ENCODE measurements around the gene CCDC183. TPM values are rescaled to one million over a fixed set of nuclear protein-coding genes. Genes with fewer than 3 reads are reported as not detected.
"Not testable (repeated sequence)": the region's sequence is repeated elsewhere in the genome, so short reads cannot be mapped to it uniquely, and the experiment has no call there.

CCDC183 gene
- polyA plus RNA-seq, 3 donors = 0.54 to 2.1 TPM; not detected in 1

GRCh38 chr9:136799854-136800657 is 3.9 kb downstream of the CCDC183 start:
- H3K79me2 ChIP-seq (ENCODE audit: insufficient read depth, low read length) = no peaks in the 10 kb centered on the region
- peak overlapping the region; percentile 61 to 86 for H3K4me3 Mint-ChIP-seq
- peaks cover 34 to 66% of the 10 kb centered on the region in 2 donors for H3K27me3 ChIP-seq (ENCODE audit: control insufficient read depth in 2 of 2, insufficient read depth in 2 of 2, low read length in 2 of 2)
- H3K4me2 ChIP-seq (replicated peaks; ENCODE audit: extremely low read depth, low read length, poor library complexity, severe bottlenecking) = peak overlapping the region; percentile 79
- peaks cover 22% of the 10 kb centered on the region for H3K4me1 Mint-ChIP-seq
- intact Hi-C loops (cut with micrococcal nuclease) = loop anchor here in 1 of 2 donors (10.0 kb wide), 1 partner anchor 145 kb away; the partner anchor contains the start of genes C8G and FBXW5
- no peak overlapping the region for H3K27ac ChIP-seq (ENCODE audit: low read depth in 1 of 2, low read length in 2 of 2)
- peak; percentile 19 to 37 (median 32) for DNase-seq
- no peak overlapping the region for H2AFZ ChIP-seq (ENCODE audit: insufficient read depth, low read depth, low read length, poor library complexity, severe bottlenecking)
- H3K9ac ChIP-seq (ENCODE audit: insufficient read depth, low read length, poor library complexity, severe bottlenecking) = no peak overlapping the region
- H4K20me1 ChIP-seq (ENCODE audit: insufficient read depth, low read length) = peaks cover 7% of the 10 kb centered on the region
- H3K36me3 Mint-ChIP-seq = peaks cover 8 to 10% of the 10 kb centered on the region in 2 donors
- no peaks in the 10 kb centered on the region for H3K36me3 ChIP-seq (replicated peaks in 1 of 2; ENCODE audit: control insufficient read depth in 1 of 2, insufficient read depth in 2 of 2, low read length in 2 of 2)
- no peak overlapping the region for H3K27ac Mint-ChIP-seq
- H3K9me3 Mint-ChIP-seq = peaks cover 0 to 18% (median 3%) of the 10 kb centered on the region in 7 donors
- 0% methylated on average over 53 of the region's 63 CpGs for WGBS (ENCODE audit: insufficient coverage)
- H3K4me1 ChIP-seq (ENCODE audit: control insufficient read depth in 1 of 2, insufficient read depth in 2 of 2, low read length in 2 of 2) = peaks cover 18 to 26% of the 10 kb centered on the region in 2 donors
- no peaks in the 10 kb centered on the region for H3K9me3 ChIP-seq (replicated peaks in 1 of 2; ENCODE audit: control insufficient read depth in 1 of 2, insufficient read depth in 1 of 2, low read length in 2 of 2)
- TF ChIP-seq, protein P1, sequence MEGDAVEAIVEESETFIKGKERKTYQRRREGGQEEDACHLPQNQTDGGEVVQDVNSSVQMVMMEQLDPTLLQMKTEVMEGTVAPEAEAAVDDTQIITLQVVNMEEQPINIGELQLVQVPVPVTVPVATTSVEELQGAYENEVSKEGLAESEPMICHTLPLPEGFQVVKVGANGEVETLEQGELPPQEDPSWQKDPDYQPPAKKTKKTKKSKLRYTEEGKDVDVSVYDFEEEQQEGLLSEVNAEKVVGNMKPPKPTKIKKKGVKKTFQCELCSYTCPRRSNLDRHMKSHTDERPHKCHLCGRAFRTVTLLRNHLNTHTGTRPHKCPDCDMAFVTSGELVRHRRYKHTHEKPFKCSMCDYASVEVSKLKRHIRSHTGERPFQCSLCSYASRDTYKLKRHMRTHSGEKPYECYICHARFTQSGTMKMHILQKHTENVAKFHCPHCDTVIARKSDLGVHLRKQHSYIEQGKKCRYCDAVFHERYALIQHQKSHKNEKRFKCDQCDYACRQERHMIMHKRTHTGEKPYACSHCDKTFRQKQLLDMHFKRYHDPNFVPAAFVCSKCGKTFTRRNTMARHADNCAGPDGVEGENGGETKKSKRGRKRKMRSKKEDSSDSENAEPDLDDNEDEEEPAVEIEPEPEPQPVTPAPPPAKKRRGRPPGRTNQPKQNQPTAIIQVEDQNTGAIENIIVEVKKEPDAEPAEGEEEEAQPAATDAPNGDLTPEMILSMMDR (IDR thresholded peaks at IDR 0.05) = no peak
- peak overlapping the region; percentile 5 to 70 (median 33) for H3K4me3 ChIP-seq (replicated peaks in 1 of 3; ENCODE audit: low read depth in 2 of 3, low read length in 3 of 3)
- H3K27me3 Mint-ChIP-seq (ENCODE audit: low read depth in 3 of 3) = peaks cover 66 to 82% (median 72%) of the 10 kb centered on the region in 3 donors

GRCh38 chr9:136802321-136802720 is 6.2 kb downstream of the CCDC183 start:
- H2AFZ ChIP-seq (ENCODE audit: insufficient read depth, low read depth, low read length, poor library complexity, severe bottlenecking) = no peak overlapping the region
- H3K27ac Mint-ChIP-seq = no peak overlapping the region
- peaks cover 7% of the 10 kb centered on the region for H4K20me1 ChIP-seq (ENCODE audit: insufficient read depth, low read length)
- peaks cover 0 to 16% (median 2%) of the 10 kb centered on the region in 7 donors for H3K9me3 Mint-ChIP-seq
- H3K4me3 ChIP-seq (replicated peaks in 1 of 3; ENCODE audit: low read depth in 2 of 3, low read length in 3 of 3) = no peak overlapping the region
- no peaks in the 10 kb centered on the region for H3K79me2 ChIP-seq (ENCODE audit: insufficient read depth, low read length)
- H3K9me3 ChIP-seq (replicated peaks in 1 of 2; ENCODE audit: control insufficient read depth in 1 of 2, insufficient read depth in 1 of 2, low read length in 2 of 2) = no peaks in the 10 kb centered on the region
- intact Hi-C loops (cut with micrococcal nuclease) = loop anchor here in 1 of 2 donors (10.0 kb wide), 1 partner anchor 142 kb away; the partner anchor contains the start of genes C8G and FBXW5
- TF ChIP-seq, protein P1 (IDR thresholded peaks at IDR 0.05) = no peak
- H3K4me3 Mint-ChIP-seq = peak overlapping the region in 1 of 2 donors; percentile 86
- peaks cover 28% of the 10 kb centered on the region for H3K4me1 Mint-ChIP-seq
- H3K36me3 ChIP-seq (replicated peaks in 1 of 2; ENCODE audit: control insufficient read depth in 1 of 2, insufficient read depth in 2 of 2, low read length in 2 of 2) = no peaks in the 10 kb centered on the region
- H3K27me3 ChIP-seq (ENCODE audit: control insufficient read depth in 2 of 2, insufficient read depth in 2 of 2, low read length in 2 of 2) = peaks cover 34 to 48% of the 10 kb centered on the region in 2 donors
- DNase-seq = no peak
- H3K36me3 Mint-ChIP-seq = peaks cover 13 to 17% of the 10 kb centered on the region in 2 donors
- H3K27ac ChIP-seq (ENCODE audit: low read depth in 1 of 2, low read length in 2 of 2) = no peak overlapping the region
- H3K4me2 ChIP-seq (replicated peaks; ENCODE audit: extremely low read depth, low read length, poor library complexity, severe bottlenecking) = no peak overlapping the region
- peaks cover 48 to 60% (median 51%) of the 10 kb centered on the region in 3 donors for H3K27me3 Mint-ChIP-seq (ENCODE audit: low read depth in 3 of 3)
- WGBS (ENCODE audit: insufficient coverage) = 94% methylated on average over 4 of the region's 6 CpGs
- H3K9ac ChIP-seq (ENCODE audit: insufficient read depth, low read length, poor library complexity, severe bottlenecking) = no peak overlapping the region
- peaks cover 23 to 33% of the 10 kb centered on the region in 2 donors for H3K4me1 ChIP-seq (ENCODE audit: control insufficient read depth in 1 of 2, insufficient read depth in 2 of 2, low read length in 2 of 2)

- H3K79me2 ChIP-seq (ENCODE audit: insufficient read depth, low read length); H4K20me1 ChIP-seq (ENCODE audit: insufficient read depth, low read length); H3K9me3 ChIP-seq (replicated peaks in 1 of 2; ENCODE audit: control insufficient read depth in 1 of 2, insufficient read depth in 1 of 2, low read length in 2 of 2); H3K9ac ChIP-seq (ENCODE audit: insufficient read depth, low read length, poor library complexity, severe bottlenecking); H3K36me3 ChIP-seq (replicated peaks in 1 of 2; ENCODE audit: control insufficient read depth in 1 of 2, insufficient read depth in 2 of 2, low read length in 2 of 2); H3K27ac Mint-ChIP-seq; H2AFZ ChIP-seq (ENCODE audit: insufficient read depth, low read depth, low read length, poor library complexity, severe bottlenecking); DNase-seq; H3K4me2 ChIP-seq (replicated peaks; ENCODE audit: extremely low read depth, low read length, poor library complexity, severe bottlenecking); H3K4me3 Mint-ChIP-seq; H3K27ac ChIP-seq (ENCODE audit: low read depth in 1 of 2, low read length in 2 of 2); H3K4me3 ChIP-seq (replicated peaks in 1 of 3; ENCODE audit: low read depth in 2 of 3, low read length in 3 of 3): not testable (repeated sequence)
- Mint-ChIP-seq H3K4me1 (peaks cover 28% of the 10 kb centered on the region), H3K36me3 (peaks cover 13 to 17% of the 10 kb centered on the region in 2 donors), H3K9me3 (peaks cover 0 to 14% (median 1%) of the 10 kb centered on the region in 7 donors), H3K27me3 (ENCODE audit: low read depth in 3 of 3) (peaks cover 42 to 52% (median 43%) of the 10 kb centered on the region in 3 donors)
- Histone ChIP-seq H3K27me3 (ENCODE audit: control insufficient read depth in 2 of 2, insufficient read depth in 2 of 2, low read length in 2 of 2) (peaks cover 32 to 43% of the 10 kb centered on the region in 2 donors), H3K4me1 (ENCODE audit: control insufficient read depth in 1 of 2, insufficient read depth in 2 of 2, low read length in 2 of 2) (peaks cover 23 to 35% of the 10 kb centered on the region in 2 donors)
- intact Hi-C loops (cut with micrococcal nuclease) = loop anchor here in 1 of 2 donors (10.0 kb wide), 1 partner anchor 142 kb away; the partner anchor contains the start of genes C8G and FBXW5
- WGBS (ENCODE audit: insufficient coverage) = 82% methylated on average over 2 of the region's 9 CpGs
Measured at GRCh38 chr9:136803009-136803550, 6.9 kb downstream of the CCDC183 start.
